Cardiac fibroblast (primary cell): Measurements from ENCODE around the gene VAV1.
A peak's percentile ranks its signal among the peaks of the same experiment; 100 is the strongest.
"Not testable (repeated sequence)": the region's sequence is repeated elsewhere in the genome, so short reads cannot be mapped to it uniquely, and the experiment has no call there.

Source experiments
- DNase-seq, 2 donors: peaks; one replicate each; pipeline versions ENCODE4 v3.0.0 to v3.0.0-alpha.2; 2010; ENCODE audit warnings: low read depth in 2 of 2
- H3K4me3 ChIP-seq, 2 donors: replicated peaks in 1 of 2; 1 replicate in 1 of 2; 2 replicates in 1 of 2; pipeline ENCODE4 v1.5.1; 2011; ENCODE audit warnings: low read depth in 2 of 2, low read length in 2 of 2, mild to moderate bottlenecking in 2 of 2, moderate library complexity in 1 of 2
- CTCF ChIP-seq: IDR thresholded peaks from one replicate; pipeline ENCODE4 v1.5.1; 2011; ENCODE audit warnings: low read depth, mild to moderate bottlenecking, low read length, inconsistent platforms

VAV1 gene

GRCh38 chr19:6765738-6766356, 6.7 kb upstream of the VAV1 start:
- no peak overlapping the region for H3K4me3 ChIP-seq
- TF ChIP-seq CTCF = no peak
- DNase-seq = no peak

GRCh38 chr19:6766357-6767080, 6.0 kb upstream of the VAV1 start:
- no peak overlapping the region for H3K4me3 ChIP-seq
- TF ChIP-seq CTCF = no peak
- DNase-seq = no peak

GRCh38 chr19:6767081-6767356, 5.5 kb upstream of the VAV1 start:
- TF ChIP-seq CTCF = no peak
- DNase-seq = no peak
- peak overlapping the region; percentile 14 to 23 for H3K4me3 ChIP-seq

- TF ChIP-seq CTCF = no peak
- peak; percentile 37 to 49 for DNase-seq
- peak within 1 kb of the TSS; percentile 14 to 23 for H3K4me3 ChIP-seq
Observed at GRCh38 chr19:6767357-6768235, 4.9 kb upstream of the VAV1 start, which contains the start of gene SH2D3A. Gene SH2D3A (minus strand): TSS chr19:6767435. CDS start chr19:6763748, 3,687 bp downstream.

- DNase-seq = no peak
- no peak for TF ChIP-seq CTCF
- H3K4me3 ChIP-seq = no peak overlapping the region
Observed at GRCh38 chr19:6768236-6768785, 4.2 kb upstream of the VAV1 start.

- DNase-seq = peak; percentile 52 to 53
- peak; percentile 27 for TF ChIP-seq CTCF
- H3K4me3 ChIP-seq = no peak overlapping the region
Observed at GRCh38 chr19:6769006-6769619, 3.4 kb upstream of the VAV1 start.

GRCh38 chr19:6771648-6772027, 870 bp upstream of the VAV1 start:
- not testable (repeated sequence) for H3K4me3 ChIP-seq, DNase-seq
